Right renal pelvis (tissue), 4 donors: ENCODE results near the gene OSBP2. TPM values are rescaled to one million over a fixed set of nuclear protein-coding genes. Genes with fewer than 3 reads are reported as not detected.
"Not testable (repeated sequence)": the region's sequence is repeated elsewhere in the genome, so short reads cannot be mapped to it uniquely, and the experiment has no call there.

Experiments used
- DNase-seq, 4 donors: peaks; one replicate each; pipeline ENCODE4 v3.0.0-alpha.2; 2013; ENCODE audit warnings: low read depth in 4 of 4, low spot score in 3 of 4, missing footprints in 1 of 4
- polyA plus RNA-seq, 4 donors: library from polyadenylated mRNA; unstranded; fragments of 120-200 nt; gene quantifications; one replicate each; pipeline ENCODE4 v1.2.1, GENCODE V29; 2013; ENCODE audit not compliant: insufficient read length in 4 of 4

Gene OSBP2
- polyA plus RNA-seq, 4 donors, result 4.9 to 6.8 (median 6.2) TPM

DNA sequence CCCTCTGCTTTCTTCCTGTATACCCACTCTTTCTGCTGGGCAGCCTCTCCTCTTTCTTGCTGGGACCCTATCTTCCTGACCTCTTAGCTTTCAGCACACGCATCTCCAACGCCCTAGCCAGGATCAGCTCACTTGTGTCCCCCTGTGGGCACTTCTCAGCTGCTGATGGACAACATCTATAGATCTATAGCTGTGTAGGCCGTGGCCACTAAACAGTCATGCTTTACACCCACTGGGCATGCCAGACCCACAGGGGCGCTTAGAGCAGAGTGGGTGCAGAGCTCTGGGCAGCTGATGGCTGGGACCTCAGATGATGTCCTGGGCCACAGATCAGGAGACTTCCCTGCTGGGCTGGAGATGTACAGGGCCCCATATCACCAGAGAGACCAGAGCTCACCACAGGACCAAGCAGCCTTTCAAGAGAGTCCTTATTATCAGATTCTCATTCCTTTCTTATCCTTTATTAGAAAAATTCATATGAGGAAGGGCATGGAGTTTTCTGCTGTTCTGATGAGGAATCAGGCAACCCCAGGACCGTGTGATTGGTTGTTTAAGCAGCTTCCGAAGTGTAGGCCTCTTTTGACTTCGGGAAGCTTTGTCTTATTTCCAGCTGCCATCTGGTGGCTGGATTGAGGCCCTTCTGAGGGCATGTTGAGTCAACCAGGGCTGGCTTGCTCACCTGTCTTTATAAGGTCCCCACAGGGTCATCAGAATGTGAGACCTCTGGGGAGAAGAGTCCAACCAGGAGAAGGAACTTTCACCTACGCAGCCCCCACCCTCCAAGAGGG, 60.5 kb downstream of the OSBP2 start:
- peak; percentile 21 to 44 (median 40) for DNase-seq

DNA sequence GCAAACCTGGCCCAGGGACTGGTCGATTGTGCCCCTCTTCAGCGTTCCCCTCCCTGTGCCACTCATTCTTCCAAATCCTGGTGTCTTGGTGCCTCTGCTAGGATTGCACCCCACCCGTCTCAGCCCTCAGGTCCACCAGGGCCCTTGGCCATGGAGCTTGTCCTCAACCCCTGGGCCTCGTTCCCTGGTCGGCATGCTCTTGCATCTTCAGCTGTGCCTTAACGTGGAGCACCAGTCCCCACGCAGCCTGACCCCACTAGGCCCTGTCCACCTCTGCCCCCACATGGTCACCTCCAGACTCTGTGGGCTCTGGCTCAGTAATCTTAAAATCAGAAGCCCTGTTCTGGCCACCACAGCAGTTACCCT, 61.1 kb downstream of the OSBP2 start:
- DNase-seq, result no peak

- peak; percentile 48 to 59 (median 57) for DNase-seq
Measured at GRCh38 chr22:30763815-30764673, 69.4 kb downstream of the OSBP2 start.

- DNase-seq, result no peak
Measured at GRCh38 chr22:30767661-30768060, 73.0 kb downstream of the OSBP2 start.

DNA sequence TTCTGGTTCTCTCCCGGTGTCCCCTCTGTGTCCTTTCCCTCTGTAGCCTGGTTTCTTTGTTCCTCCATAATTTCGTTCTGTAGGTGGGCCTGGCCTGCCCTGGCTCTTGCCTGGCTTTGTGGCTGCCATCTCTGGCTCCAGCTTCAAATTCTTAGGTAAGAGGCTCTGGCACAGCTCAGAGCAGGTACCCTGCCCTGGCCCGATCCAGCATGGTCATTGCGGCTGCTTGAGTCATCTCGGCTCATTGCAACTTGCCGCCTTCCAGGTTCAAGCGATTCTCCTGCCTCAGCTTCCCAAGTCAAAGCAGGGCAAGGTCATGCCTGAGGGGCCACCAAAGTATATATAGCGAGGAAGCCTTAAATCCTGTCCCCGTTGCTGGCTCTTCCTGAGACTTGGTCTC, 76.0 kb downstream of the OSBP2 start:
- no peak for DNase-seq

GRCh38 chr22:30773919-30774318, 79.2 kb downstream of the OSBP2 start:
- DNase-seq, result no peak

DNA sequence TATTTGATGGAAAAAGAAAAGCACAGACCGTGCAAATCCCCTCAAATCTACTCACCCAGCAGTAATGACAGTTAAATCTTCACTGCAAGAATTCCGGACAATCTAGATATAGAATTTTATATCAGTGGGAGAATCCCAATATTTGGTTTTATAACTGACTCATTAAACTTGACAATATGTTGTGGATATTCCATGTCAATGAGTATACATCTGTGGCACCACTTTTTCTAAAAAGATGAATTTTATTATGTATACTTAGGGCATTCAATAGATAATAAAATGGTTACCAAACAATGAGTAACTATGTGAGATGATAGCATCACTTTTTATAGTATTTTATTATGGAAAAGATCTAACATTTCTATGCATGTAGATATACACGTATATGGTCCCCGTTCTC, 79.9 kb downstream of the OSBP2 start:
- DNase-seq, result no peak

- no peak for DNase-seq
Measured at GRCh38 chr22:30776476-30776875, 81.8 kb downstream of the OSBP2 start.

GRCh38 chr22:30777146-30777545, 82.5 kb downstream of the OSBP2 start:
- DNase-seq, result not testable (repeated sequence)

GRCh38 chr22:30777587-30777986, 82.9 kb downstream of the OSBP2 start:
- DNase-seq, result no peak

DNA sequence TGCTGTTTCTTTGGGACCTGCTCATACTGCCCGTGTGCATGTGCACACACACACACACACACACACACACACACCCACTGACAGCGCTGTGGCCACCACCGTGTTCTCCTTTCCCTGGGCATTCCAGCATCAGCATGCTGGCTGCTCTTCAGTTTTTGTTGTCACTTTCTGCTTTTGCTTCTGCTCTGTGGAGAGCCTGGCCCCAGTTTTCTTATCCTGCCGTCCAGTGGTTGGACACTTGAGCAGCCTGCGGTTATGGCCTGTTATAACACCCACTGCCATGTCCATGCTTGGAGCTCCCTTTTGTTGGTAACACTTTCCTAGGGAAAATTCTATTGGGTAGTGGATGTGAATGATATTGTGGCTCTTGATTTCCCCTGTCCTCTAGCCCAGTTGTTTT, 83.6 kb downstream of the OSBP2 start:
- no peak for DNase-seq

DNA sequence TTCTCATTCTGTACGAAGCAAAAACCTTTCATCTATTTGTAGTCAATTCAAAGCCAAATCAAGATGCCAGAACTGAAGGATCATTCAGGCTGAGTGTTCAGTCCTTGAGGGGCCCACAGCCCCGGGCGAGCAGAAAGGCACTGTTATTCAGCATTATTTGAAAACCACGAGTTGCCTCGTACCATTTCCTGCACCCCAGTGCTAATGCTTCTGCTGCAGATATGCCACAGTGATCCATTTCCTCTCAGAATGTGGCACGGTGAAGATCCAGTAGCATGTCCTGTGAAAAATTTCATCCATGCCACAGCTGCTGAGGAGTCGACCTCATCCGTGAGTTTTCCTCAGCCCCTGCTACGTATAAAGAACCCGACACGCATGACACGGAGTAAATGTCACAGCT, 85.4 kb downstream of the OSBP2 start:
- DNase-seq, result no peak

DNA sequence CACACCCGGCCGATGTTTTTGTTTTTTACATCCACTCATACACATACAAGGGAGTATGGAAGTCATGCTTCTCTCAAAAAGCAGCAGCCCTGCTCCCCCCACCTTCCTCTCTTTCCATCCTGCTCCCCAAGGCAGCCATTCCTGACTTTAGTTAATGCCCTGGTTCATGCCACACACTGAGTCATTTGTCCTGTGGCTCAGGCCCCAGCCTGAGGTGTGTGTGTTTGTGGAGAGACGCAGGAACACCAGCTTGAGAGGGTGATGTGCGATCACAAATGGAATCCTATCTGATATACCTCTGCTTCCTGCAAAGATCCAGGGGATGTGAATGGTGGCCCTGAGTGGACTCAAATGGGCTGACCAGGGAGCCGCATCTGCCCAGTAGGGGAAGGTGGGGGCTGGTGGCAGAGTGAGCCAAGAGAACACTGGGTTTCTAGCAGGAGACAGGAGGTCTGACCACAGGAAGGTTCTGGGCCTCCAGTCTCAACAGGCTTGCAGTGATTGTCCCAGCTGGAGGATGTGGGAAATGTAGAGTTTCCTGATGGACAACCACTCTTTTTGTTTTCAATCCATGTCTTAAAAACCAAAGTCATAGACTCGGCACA, 86.7 kb downstream of the OSBP2 start:
- no peak for DNase-seq

DNA sequence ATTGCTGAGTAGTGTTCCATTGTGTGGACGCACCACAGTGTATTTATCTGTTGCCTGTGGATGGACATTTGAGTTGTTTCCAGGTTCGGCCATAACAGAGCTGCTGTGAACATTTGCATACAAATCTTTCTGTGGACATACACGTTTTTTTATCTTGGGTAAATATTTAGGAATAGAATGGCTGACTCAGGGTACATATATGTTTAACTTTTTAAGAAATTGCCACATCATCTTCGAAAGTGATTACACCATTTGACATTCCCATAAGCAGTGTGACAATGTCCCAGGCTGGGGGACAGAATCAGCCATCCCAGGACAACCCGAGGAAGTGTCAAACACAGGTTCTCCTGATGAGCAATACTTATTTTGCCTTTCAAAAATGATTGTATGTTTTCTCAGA, 87.9 kb downstream of the OSBP2 start:
- DNase-seq, result no peak

- DNase-seq, result no peak
Measured at GRCh38 chr22:30783021-30783420, 88.3 kb downstream of the OSBP2 start.

GRCh38 chr22:30785527-30785926, 90.9 kb downstream of the OSBP2 start:
- DNase-seq, result no peak

- no peak for DNase-seq
Measured at GRCh38 chr22:30790366-30790765, 95.7 kb downstream of the OSBP2 start.

GRCh38 chr22:30792456-30792855, 97.8 kb downstream of the OSBP2 start:
- no peak for DNase-seq

DNA sequence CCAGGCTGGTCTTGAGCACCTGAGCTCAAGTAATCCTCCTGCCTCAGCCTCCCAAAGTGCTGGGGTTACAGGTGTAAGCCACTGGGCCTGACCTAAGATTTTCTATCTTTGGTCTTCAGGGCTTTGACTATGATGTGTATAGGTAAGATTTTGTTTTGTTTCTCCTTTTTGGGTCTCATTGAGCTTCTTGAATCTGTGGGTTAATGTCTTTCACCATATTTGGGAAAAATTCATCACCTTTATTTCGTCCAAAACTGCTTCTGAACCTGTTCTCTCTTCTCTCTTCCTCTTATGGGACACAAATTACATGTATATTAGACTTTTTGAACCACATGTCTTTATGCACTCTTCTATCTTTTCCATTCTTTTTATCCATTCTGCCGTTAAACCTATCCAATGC, 100.4 kb downstream of the OSBP2 start:
- DNase-seq, result no peak

GRCh38 chr22:30801695-30802094, 107.0 kb downstream of the OSBP2 start:
- DNase-seq, result no peak
